GM12801 (cell line): Measurements from ENCODE around the gene NETO1.

Source experiments
- TF ChIP-seq, protein P1 (sequence below): IDR thresholded peaks from one replicate; pipeline ENCODE4 v1.5.1; 2011; ENCODE audit warnings: control low read depth; ENCODE audit not compliant: insufficient read length; ENCODE audit errors: extremely low read depth

NETO1 gene

DNA sequence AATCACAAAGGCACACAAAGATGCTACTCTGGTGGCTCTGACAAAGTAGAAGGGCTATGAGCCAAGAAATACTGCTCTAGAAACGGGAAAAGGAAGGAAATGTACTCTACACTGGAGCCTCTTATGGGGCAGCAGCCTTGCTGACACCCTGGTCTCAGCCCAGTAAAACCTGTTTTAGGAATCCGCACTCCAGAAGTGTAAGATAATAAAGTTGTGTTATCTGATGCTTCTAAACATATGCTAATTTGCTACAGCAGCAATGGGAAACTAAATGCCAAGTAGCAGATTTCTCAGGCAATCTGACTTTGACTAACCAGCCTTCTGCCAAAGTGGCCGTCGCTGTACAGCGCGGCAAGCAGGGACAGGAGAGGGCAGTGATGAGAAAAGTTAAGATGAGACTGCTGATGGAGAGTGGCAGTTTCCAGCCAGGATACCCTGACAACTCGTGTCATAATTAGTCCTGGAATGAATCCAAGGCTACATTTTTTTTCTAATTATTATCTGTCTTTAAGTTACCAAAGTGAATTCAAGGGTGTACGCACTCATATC, 99.0 kb downstream of the NETO1 start:
- TF ChIP-seq, protein P1, sequence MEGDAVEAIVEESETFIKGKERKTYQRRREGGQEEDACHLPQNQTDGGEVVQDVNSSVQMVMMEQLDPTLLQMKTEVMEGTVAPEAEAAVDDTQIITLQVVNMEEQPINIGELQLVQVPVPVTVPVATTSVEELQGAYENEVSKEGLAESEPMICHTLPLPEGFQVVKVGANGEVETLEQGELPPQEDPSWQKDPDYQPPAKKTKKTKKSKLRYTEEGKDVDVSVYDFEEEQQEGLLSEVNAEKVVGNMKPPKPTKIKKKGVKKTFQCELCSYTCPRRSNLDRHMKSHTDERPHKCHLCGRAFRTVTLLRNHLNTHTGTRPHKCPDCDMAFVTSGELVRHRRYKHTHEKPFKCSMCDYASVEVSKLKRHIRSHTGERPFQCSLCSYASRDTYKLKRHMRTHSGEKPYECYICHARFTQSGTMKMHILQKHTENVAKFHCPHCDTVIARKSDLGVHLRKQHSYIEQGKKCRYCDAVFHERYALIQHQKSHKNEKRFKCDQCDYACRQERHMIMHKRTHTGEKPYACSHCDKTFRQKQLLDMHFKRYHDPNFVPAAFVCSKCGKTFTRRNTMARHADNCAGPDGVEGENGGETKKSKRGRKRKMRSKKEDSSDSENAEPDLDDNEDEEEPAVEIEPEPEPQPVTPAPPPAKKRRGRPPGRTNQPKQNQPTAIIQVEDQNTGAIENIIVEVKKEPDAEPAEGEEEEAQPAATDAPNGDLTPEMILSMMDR: no peak

GRCh38 chr18:72762515-72763122, 105.2 kb downstream of the NETO1 start:
- TF ChIP-seq, protein P1: no peak

GRCh38 chr18:72752220-72752619, 115.6 kb downstream of the NETO1 start:
- TF ChIP-seq, protein P1: no peak

- TF ChIP-seq, protein P1: no peak
Observed at GRCh38 chr18:72742002-72742401, 125.8 kb downstream of the NETO1 start.

- TF ChIP-seq, protein P1: no peak
Observed at GRCh38 chr18:72738136-72738535, 129.7 kb downstream of the NETO1 start.

DNA sequence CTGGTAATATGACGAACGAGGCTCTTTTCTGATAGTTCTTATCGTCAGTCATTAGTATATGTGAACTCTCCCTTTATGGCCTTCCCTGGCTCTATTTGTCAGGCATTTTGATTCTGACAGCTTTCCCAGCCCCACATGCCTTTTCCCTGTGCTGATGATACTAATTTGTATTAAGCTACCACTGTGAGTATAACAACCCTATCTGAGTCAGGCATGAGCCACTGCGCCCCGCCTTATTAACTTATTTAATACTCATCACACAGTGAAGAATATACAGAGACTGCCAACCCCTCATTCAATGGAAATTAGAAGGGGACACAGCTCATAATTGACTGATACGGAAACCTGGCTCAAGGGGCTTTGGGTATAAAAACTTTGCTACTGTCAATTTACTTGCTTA, 140.0 kb downstream of the NETO1 start:
- TF ChIP-seq, protein P1: no peak

- TF ChIP-seq, protein P1: no peak
Observed at GRCh38 chr18:72727038-72727655, 140.6 kb downstream of the NETO1 start.
